Measurements from ENCODE around the gene ACBD3.

The ACBD3 gene

GRCh38 chr1:226119169-226119568 is 67.4 kb downstream of the ACBD3 start:
- no peak overlapping the region for H3K9ac ChIP-seq
- no peaks in the 10 kb centered on the region for H4K20me1 ChIP-seq
- peaks cover 8 to 38% (median 26%) of the 10 kb centered on the region in 10 experiments; a peak in 18 of 20 replicates for H3K4me1 ChIP-seq
- peaks cover 0 to 7% (median 0%) of the 10 kb centered on the region in 11 experiments; a peak in 3 of 22 replicates for H3K27me3 ChIP-seq
- no peak overlapping the region for H3K27ac ChIP-seq
- no peaks in the 10 kb centered on the region for H3K36me3 ChIP-seq
- H3K4me3 ChIP-seq: no peak overlapping the region
- TF ChIP-seq Cebpa-rat (IDR thresholded peaks at IDR 0.05): no peak
- no peaks in the 10 kb centered on the region for H3K9me3 ChIP-seq (replicated peaks in 1 of 11)
- no peak overlapping the region for H3K4me2 ChIP-seq

GRCh38 chr1:226118357-226118756 is 68.2 kb downstream of the ACBD3 start:
- H4K20me1 ChIP-seq: no peaks in the 10 kb centered on the region
- H3K27ac ChIP-seq: no peak overlapping the region
- H3K9ac ChIP-seq: no peak overlapping the region
- H3K4me2 ChIP-seq: no peak overlapping the region
- TF ChIP-seq Cebpa-rat (IDR thresholded peaks at IDR 0.05): no peak
- H3K36me3 ChIP-seq: no peaks in the 10 kb centered on the region
- no peaks in the 10 kb centered on the region for H3K9me3 ChIP-seq (replicated peaks in 1 of 11)
- H3K27me3 ChIP-seq: peaks cover 0 to 7% (median 0%) of the 10 kb centered on the region in 11 experiments; a peak in 3 of 22 replicates
- H3K4me3 ChIP-seq: no peak overlapping the region
- peaks cover 8 to 38% (median 25%) of the 10 kb centered on the region in 10 experiments; a peak in 18 of 20 replicates for H3K4me1 ChIP-seq

GRCh38 chr1:226117330-226117729 is 69.2 kb downstream of the ACBD3 start:
- Histone ChIP-seq H3K9ac (no peak overlapping the region), H3K36me3 (no peaks in the 10 kb centered on the region), H3K4me3 (no peak overlapping the region), H3K27me3 (no peaks in the 10 kb centered on the region), H3K4me2 (no peak overlapping the region), H3K27ac (no peak overlapping the region), H3K9me3 (replicated peaks in 1 of 11) (no peaks in the 10 kb centered on the region), H3K4me1 (peaks cover 9 to 38% (median 25%) of the 10 kb centered on the region in 10 experiments), H4K20me1 (no peaks in the 10 kb centered on the region)
- no peak for TF ChIP-seq Cebpa-rat (IDR thresholded peaks at IDR 0.05)

- H3K9me3 ChIP-seq (replicated peaks in 1 of 11): no peaks in the 10 kb centered on the region
- peaks cover 16 to 42% (median 30%) of the 10 kb centered on the region in 10 experiments for H3K4me1 ChIP-seq
- H3K36me3 ChIP-seq: no peaks in the 10 kb centered on the region
- no peak overlapping the region for H3K9ac ChIP-seq
- no peak overlapping the region for H3K4me3 ChIP-seq
- H3K4me2 ChIP-seq: no peak overlapping the region
- H3K27me3 ChIP-seq: no peaks in the 10 kb centered on the region
- H3K27ac ChIP-seq: no peak overlapping the region
- no peaks in the 10 kb centered on the region for H4K20me1 ChIP-seq
- TF ChIP-seq Cebpa-rat (IDR thresholded peaks at IDR 0.05): no peak
Observed at GRCh38 chr1:226116673-226117072, 69.9 kb downstream of the ACBD3 start.

- Histone ChIP-seq H3K27me3 (no peaks in the 10 kb centered on the region), H3K9ac (peak overlapping the region in 4 of 11 experiments; percentile 9 to 93 (median 90); a peak in 3 of 22 replicates), H3K27ac (peak overlapping the region in 2 of 11 experiments; percentile 8 to 96; a peak in 2 of 22 replicates), H4K20me1 (peaks cover 0 to 5% (median 0%) of the 10 kb centered on the region in 11 experiments; a peak in 1 of 22 replicates), H3K4me3 (peak overlapping the region in 1 of 10 experiments; percentile 9; a peak in 1 of 20 replicates), H3K36me3 (no peaks in the 10 kb centered on the region), H3K4me1 (peaks cover 33 to 53% (median 42%) of the 10 kb centered on the region in 10 experiments), H3K4me2 (peak overlapping the region in 10 of 11 experiments; percentile 80 to 95 (median 90); a peak in 19 of 22 replicates), H3K9me3 (replicated peaks in 1 of 11) (no peaks in the 10 kb centered on the region)
- no peak for TF ChIP-seq Cebpa-rat (IDR thresholded peaks at IDR 0.05)
Observed at GRCh38 chr1:226112626-226113025, 73.9 kb downstream of the ACBD3 start.

- H3K9me3 ChIP-seq (replicated peaks in 1 of 11): no peaks in the 10 kb centered on the region
- peak overlapping the region in 8 of 11 experiments; percentile 88 to 95 (median 92); a peak in 13 of 22 replicates for H3K9ac ChIP-seq
- H3K27me3 ChIP-seq: no peaks in the 10 kb centered on the region
- H4K20me1 ChIP-seq: peaks cover 0 to 5% (median 0%) of the 10 kb centered on the region in 11 experiments; a peak in 1 of 22 replicates
- H3K4me1 ChIP-seq: peaks cover 33 to 57% (median 47%) of the 10 kb centered on the region in 10 experiments
- peak overlapping the region in 5 of 10 experiments; percentile 62 to 82 (median 75); a peak in 6 of 20 replicates for H3K4me3 ChIP-seq
- no peak for TF ChIP-seq Cebpa-rat (IDR thresholded peaks at IDR 0.05)
- peak overlapping the region in 6 of 11 experiments; percentile 92 to 97 (median 96); a peak in 5 of 22 replicates for H3K27ac ChIP-seq
- peak overlapping the region; percentile 80 to 95 (median 90) for H3K4me2 ChIP-seq
- H3K36me3 ChIP-seq: no peaks in the 10 kb centered on the region
Observed at GRCh38 chr1:226111883-226112261, 74.7 kb downstream of the ACBD3 start.

- H3K9ac ChIP-seq: peak overlapping the region; percentile 88 to 95 (median 92)
- no peaks in the 10 kb centered on the region for H3K36me3 ChIP-seq
- TF ChIP-seq Cebpa-rat (IDR thresholded peaks at IDR 0.05): no peak
- peak overlapping the region; percentile 61 to 82 (median 74) for H3K4me3 ChIP-seq
- H3K9me3 ChIP-seq (replicated peaks in 1 of 11): no peaks in the 10 kb centered on the region
- H3K27me3 ChIP-seq: no peaks in the 10 kb centered on the region
- H3K4me1 ChIP-seq: peaks cover 33 to 57% (median 47%) of the 10 kb centered on the region in 10 experiments
- peak overlapping the region; percentile 92 to 98 (median 96); a peak in 21 of 22 replicates for H3K27ac ChIP-seq
- peaks cover 0 to 5% (median 0%) of the 10 kb centered on the region in 11 experiments; a peak in 1 of 22 replicates for H4K20me1 ChIP-seq
- H3K4me2 ChIP-seq: peak overlapping the region; percentile 80 to 95 (median 90)
Observed at GRCh38 chr1:226111098-226111882, 75.3 kb downstream of the ACBD3 start.

- H3K4me1 ChIP-seq: peaks cover 33 to 57% (median 47%) of the 10 kb centered on the region in 10 experiments
Observed at GRCh38 chr1:226110249-226111097, 76.1 kb downstream of the ACBD3 start.

More at GRCh38 chr1:226110249-226111097, 76.1 kb downstream of the ACBD3 start:
- no peaks in the 10 kb centered on the region for H3K27me3 ChIP-seq
- H4K20me1 ChIP-seq: peaks cover 0 to 5% (median 0%) of the 10 kb centered on the region in 11 experiments; a peak in 1 of 22 replicates
- no peak for TF ChIP-seq Cebpa-rat (IDR thresholded peaks at IDR 0.05)
- H3K9ac ChIP-seq: peak overlapping the region; percentile 88 to 95 (median 92)
- H3K9me3 ChIP-seq (replicated peaks in 1 of 11): no peaks in the 10 kb centered on the region
- no peaks in the 10 kb centered on the region for H3K36me3 ChIP-seq
- H3K4me3 ChIP-seq: peak overlapping the region; percentile 61 to 82 (median 74)
- peak overlapping the region; percentile 92 to 98 (median 96) for H3K27ac ChIP-seq
- peak overlapping the region; percentile 80 to 95 (median 90) for H3K4me2 ChIP-seq
